ENCODE measurements around the gene HOXD11. TPM values are rescaled to one million over a fixed set of nuclear protein-coding genes. Genes with fewer than 3 reads are reported as not detected.

Gene HOXD11
- total RNA-seq, 2 experiments from 2014 or later = not detected

GRCh38 chr2:176082525-176082823 lies 24.6 kb upstream of the HOXD11 start:
- CTCF ChIA-PET (ENCODE audit: unreplicated experiment) = interaction anchor here (0.6 kb wide), 1 partner anchor 59 kb away, joined by 3 read pairs; no protein-coding TSS in a partner anchor
- BruUV-seq (replicated peaks) = no TSS peak
- TF ChIP-seq EZH2phosphoT487 (IDR thresholded peaks at IDR 0.05; ENCODE audit: borderline replicate concordance, low read depth, low read length) = no peak
- TF ChIP-seq, protein P1, sequence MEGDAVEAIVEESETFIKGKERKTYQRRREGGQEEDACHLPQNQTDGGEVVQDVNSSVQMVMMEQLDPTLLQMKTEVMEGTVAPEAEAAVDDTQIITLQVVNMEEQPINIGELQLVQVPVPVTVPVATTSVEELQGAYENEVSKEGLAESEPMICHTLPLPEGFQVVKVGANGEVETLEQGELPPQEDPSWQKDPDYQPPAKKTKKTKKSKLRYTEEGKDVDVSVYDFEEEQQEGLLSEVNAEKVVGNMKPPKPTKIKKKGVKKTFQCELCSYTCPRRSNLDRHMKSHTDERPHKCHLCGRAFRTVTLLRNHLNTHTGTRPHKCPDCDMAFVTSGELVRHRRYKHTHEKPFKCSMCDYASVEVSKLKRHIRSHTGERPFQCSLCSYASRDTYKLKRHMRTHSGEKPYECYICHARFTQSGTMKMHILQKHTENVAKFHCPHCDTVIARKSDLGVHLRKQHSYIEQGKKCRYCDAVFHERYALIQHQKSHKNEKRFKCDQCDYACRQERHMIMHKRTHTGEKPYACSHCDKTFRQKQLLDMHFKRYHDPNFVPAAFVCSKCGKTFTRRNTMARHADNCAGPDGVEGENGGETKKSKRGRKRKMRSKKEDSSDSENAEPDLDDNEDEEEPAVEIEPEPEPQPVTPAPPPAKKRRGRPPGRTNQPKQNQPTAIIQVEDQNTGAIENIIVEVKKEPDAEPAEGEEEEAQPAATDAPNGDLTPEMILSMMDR (conservative IDR thresholded peaks at IDR 0.05; ENCODE audit: low read length) = no peak
- Histone ChIP-seq H3K4me3 (ENCODE audit: low read depth, low read length, poor library complexity, severe bottlenecking) (no peak overlapping the region), H3K4me2 (ENCODE audit: low read length) (no peak overlapping the region), H3K9me3 (ENCODE audit: low read length) (no peaks in the 10 kb centered on the region), H3K9me2 (ENCODE audit: insufficient read depth, low read length) (no peaks in the 10 kb centered on the region), H3K4me1 (ENCODE audit: insufficient read depth, low read length, poor library complexity, severe bottlenecking) (no peaks in the 10 kb centered on the region), H3K36me3 (ENCODE audit: insufficient read depth, low read length) (no peaks in the 10 kb centered on the region), H2AFZ (ENCODE audit: low read length) (no peak overlapping the region), H4K20me1 (ENCODE audit: insufficient read depth, low read length) (no peaks in the 10 kb centered on the region), H3K79me2 (ENCODE audit: insufficient read depth, low read depth, low read length) (no peaks in the 10 kb centered on the region), H3K27ac (ENCODE audit: low read depth, low read length, poor library complexity, severe bottlenecking) (no peak overlapping the region)
- intact Hi-C loops (cut with micrococcal nuclease; ENCODE audit: unreplicated experiment) = no loop called here
- DNase-seq (ENCODE audit: low spot score) = no peak
- POLR2A ChIA-PET = no interaction called here

DNA sequence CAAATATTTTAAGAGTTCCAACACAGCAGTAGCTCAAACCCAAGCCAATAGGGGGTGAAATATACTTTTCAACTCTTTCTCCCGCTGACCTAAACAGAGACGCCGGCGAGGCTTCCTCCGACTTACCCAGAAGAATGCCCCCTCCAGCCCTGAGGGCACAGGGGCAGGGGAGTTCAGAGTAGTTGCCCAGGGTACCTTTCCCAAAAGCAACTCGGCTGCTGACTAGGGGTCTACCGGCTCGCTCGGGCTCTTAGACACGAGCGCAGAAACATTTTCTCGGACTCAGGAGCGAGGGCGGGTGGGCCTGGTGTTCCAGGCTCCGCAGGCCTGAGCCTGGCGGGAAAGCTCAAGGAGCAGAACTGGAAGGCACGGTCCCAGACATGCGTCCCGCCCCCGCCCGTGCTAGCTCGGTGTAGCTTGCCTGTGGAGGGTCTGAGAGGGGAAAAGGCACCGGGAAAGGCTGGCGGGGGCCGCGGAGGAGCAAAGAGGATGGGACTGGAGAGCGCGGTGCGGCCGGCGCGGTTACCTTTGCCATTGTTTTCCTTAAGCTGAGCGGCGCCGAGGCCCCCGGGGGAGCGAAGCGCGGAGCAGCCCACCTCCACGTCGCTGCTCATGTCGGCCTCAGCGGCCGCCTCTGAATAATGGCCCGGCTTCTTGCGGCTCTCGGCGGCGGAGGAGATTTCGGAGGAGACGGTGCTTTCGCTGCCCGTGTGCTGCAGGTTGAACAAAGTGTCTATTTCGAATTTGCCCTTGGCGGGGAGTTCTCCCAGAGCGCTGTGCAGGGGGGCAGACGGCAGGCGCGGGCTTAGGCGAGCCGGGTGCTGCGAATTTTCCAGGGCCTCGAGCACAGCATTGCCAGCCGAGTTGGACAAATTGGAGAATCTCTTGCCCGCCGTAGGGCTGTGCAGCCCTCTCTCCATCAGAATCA lies 24.0 kb upstream of the HOXD11 start:
- Histone ChIP-seq H3K4me3 (ENCODE audit: low read depth, low read length, poor library complexity, severe bottlenecking) (no peak overlapping the region), H3K36me3 (ENCODE audit: insufficient read depth, low read length) (no peaks in the 10 kb centered on the region), H3K27ac (ENCODE audit: low read depth, low read length, poor library complexity, severe bottlenecking) (no peak overlapping the region), H4K20me1 (ENCODE audit: insufficient read depth, low read length) (no peaks in the 10 kb centered on the region), H2AFZ (ENCODE audit: low read length) (no peak overlapping the region), H3K4me1 (ENCODE audit: insufficient read depth, low read length, poor library complexity, severe bottlenecking) (no peaks in the 10 kb centered on the region), H3K4me2 (ENCODE audit: low read length) (no peak overlapping the region), H3K9me2 (ENCODE audit: insufficient read depth, low read length) (no peaks in the 10 kb centered on the region), H3K9me3 (ENCODE audit: low read length) (no peaks in the 10 kb centered on the region), H3K79me2 (ENCODE audit: insufficient read depth, low read depth, low read length) (no peaks in the 10 kb centered on the region)
- TF ChIP-seq EZH2phosphoT487 (IDR thresholded peaks at IDR 0.05; ENCODE audit: borderline replicate concordance, low read depth, low read length) = no peak
- TF ChIP-seq, protein P1 (conservative IDR thresholded peaks at IDR 0.05; ENCODE audit: low read length) = no peak
- CTCF ChIA-PET (ENCODE audit: unreplicated experiment) = interaction anchor here (0.6 kb wide), 1 partner anchor 58 kb away, joined by 3 read pairs; no protein-coding TSS in a partner anchor
- no peak for DNase-seq (ENCODE audit: low spot score)
- intact Hi-C loops (cut with micrococcal nuclease; ENCODE audit: unreplicated experiment) = no loop called here
- POLR2A ChIA-PET = no interaction called here
- BruUV-seq (replicated peaks) = no TSS peak

GRCh38 chr2:176083796-176084261 lies 23.3 kb upstream of the HOXD11 start, which contains the start of gene EVX2:
EVX2 (minus strand) TSS chr2:176083962; CDS start chr2:176083776, 186 bp downstream.
- H3K4me3 ChIP-seq (ENCODE audit: low read depth, low read length, poor library complexity, severe bottlenecking) = no peak within 1 kb of the TSS
- no peaks in the 10 kb centered on the region for H3K79me2 ChIP-seq (ENCODE audit: insufficient read depth, low read depth, low read length)
- CTCF ChIA-PET (ENCODE audit: unreplicated experiment) = no interaction called here
- H3K9me2 ChIP-seq (ENCODE audit: insufficient read depth, low read length) = no peaks in the 10 kb centered on the region
- H3K4me1 ChIP-seq (ENCODE audit: insufficient read depth, low read length, poor library complexity, severe bottlenecking) = no peaks in the 10 kb centered on the region
- no peak for DNase-seq (ENCODE audit: low spot score)
- H4K20me1 ChIP-seq (ENCODE audit: insufficient read depth, low read length) = no peaks in the 10 kb centered on the region
- TF ChIP-seq, protein P1 (conservative IDR thresholded peaks at IDR 0.05; ENCODE audit: low read length) = no peak
- no peak for TF ChIP-seq EZH2phosphoT487 (IDR thresholded peaks at IDR 0.05; ENCODE audit: borderline replicate concordance, low read depth, low read length)
- no peak within 1 kb of the TSS for H3K27ac ChIP-seq (ENCODE audit: low read depth, low read length, poor library complexity, severe bottlenecking)
- H2AFZ ChIP-seq (ENCODE audit: low read length) = no peak within 1 kb of the TSS
- intact Hi-C loops (cut with micrococcal nuclease; ENCODE audit: unreplicated experiment) = no loop called here
- H3K9me3 ChIP-seq (ENCODE audit: low read length) = no peaks in the 10 kb centered on the region
- no peak within 1 kb of the TSS for H3K4me2 ChIP-seq (ENCODE audit: low read length)
- no peaks in the 10 kb centered on the region for H3K36me3 ChIP-seq (ENCODE audit: insufficient read depth, low read length)
- no TSS peak for BruUV-seq (replicated peaks)
- POLR2A ChIA-PET = no interaction called here
